GM19395 (cell line): ENCODE measurements around the gene CDT1.
"Not testable (repeated sequence)": the region's sequence is repeated elsewhere in the genome, so short reads cannot be mapped to it uniquely, and the experiment has no call there.

Source experiments
- ATAC-seq: cut with Tn5 transposase; IDR thresholded peaks from one replicate; pipeline ENCODE4 v1.9.1; 2021; ENCODE audit warnings: mild to moderate bottlenecking, moderate library complexity; ENCODE audit not compliant: unreplicated experiment

Gene CDT1

DNA sequence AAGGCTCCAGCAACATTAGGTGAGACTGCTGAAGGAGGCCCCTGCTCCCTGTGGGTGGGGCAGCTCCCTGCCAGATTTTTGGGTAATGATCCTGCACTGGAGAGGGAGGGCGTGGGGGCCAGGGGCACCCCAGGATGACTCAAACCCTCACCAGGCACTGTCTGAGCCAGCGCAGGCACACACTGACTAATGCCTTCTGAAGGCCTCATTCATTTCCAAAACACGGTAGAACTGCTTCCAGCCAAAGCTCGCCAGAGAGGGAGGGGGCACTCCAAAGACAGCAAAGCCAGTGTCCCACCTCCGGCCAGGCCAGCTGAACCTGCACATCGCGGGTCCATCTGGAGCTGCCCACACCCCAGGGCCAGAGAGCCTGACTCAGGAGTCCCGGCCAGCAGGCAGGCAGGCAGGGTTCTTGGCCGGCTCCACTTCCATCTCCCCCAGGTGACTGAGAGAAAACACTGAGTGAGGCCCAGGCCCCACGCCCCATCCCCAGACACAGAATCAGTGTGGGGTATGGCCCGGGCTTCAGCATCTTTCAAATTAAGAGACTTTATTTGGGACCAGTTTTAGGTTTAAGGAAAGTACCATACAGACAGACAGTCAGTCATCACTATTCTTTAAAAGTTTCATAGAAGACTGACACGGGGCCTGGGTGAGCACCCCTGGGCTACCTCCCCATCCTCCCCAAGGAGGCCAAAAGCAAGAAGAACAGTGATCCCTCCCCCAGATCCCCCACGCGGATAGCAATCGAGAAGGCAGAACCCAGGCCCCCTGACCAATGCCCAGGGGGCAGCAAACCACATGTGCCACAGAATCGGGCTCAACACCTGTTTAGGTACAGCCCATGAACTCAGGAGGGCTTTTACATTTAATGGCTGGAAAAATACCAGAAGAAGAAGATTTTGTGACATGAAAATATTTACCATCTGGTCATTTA lies 20.9 kb upstream of the CDT1 start:
- no peak for ATAC-seq

DNA sequence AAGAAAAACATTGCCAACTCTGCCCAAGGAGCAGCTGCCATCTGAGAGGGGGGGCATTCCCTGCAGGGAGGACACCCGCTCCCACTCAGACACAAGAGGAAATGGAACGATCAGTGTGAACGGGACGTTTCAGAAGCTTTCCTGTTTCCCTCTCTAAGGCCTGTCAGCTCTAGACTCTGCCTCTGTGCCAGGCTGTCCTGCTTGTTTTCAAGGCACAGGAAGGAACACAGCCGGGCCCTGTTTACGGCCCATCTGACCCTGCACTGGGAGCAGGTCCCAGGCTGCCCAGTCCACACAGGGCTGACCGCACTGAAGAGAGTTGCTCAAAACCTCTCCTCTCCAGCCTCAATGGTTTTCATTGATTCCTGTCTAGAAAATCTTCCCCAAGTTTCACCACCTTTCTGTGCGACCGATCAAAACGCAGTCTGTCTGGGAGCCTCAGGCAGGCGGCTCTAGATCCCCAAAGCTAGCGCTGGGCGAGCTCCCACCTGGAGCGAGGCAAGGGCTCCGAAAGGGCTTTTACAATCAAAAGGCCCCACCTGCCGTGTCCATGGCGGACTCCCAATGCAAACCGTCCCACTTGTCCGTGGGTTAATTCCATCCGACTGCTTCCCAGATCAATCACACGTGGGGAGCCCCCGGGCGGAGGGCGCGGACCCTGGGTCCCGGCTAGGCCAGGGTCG lies 20.1 kb upstream of the CDT1 start:
- no peak for ATAC-seq

DNA sequence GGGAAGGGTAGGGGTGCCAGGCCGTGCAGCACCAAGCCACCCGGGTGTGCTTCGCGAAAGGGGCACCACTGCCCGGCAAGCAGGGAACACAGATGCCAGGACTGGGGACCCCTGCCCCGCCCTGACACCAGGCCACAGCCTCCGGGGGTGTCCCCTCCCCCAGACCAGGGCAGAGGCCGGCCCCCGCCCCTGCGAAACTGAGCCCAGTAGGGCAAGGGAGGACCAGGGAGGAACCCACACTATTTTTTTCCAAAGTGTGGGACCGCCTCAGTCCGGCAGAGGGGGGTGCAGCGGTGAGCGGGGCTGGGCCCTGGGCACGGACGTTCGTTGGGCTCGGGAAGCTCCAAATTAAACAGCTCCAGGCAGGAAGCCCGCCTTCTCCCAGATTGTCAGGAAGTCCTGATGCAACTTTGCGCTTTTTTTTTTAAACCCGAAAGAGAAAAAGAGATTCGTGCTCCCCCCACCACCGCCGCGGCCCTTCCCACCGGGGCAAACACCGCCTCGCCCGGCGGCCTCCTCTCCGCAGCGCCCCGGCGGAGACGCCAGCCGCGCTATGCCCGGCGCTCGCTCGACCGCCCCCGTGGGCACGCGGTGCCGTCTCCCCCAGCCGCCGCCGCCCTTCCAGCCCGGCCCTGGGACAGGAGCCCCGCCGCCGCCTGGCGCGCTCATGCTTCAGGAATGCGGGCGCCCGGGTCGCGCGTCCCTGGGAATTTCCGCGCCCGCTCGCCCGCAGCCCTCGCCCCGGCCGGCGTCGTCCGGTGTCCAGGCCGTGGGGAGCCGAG lies 19.3 kb upstream of the CDT1 start:
- ATAC-seq, result no peak

DNA sequence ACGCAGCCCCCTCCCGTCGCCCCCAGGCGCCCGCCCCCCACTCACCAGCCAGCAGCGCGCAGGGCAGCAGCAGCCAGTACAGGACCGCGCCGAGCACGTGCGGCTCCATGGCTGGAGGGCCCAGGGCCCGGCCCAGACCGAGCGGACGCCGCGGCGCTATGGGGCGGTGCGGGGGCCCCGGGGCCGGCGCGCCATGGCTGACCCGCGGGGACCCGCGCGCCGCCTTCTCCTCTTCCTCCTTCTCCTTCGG lies 18.8 kb upstream of the CDT1 start:
- ATAC-seq, result no peak

DNA sequence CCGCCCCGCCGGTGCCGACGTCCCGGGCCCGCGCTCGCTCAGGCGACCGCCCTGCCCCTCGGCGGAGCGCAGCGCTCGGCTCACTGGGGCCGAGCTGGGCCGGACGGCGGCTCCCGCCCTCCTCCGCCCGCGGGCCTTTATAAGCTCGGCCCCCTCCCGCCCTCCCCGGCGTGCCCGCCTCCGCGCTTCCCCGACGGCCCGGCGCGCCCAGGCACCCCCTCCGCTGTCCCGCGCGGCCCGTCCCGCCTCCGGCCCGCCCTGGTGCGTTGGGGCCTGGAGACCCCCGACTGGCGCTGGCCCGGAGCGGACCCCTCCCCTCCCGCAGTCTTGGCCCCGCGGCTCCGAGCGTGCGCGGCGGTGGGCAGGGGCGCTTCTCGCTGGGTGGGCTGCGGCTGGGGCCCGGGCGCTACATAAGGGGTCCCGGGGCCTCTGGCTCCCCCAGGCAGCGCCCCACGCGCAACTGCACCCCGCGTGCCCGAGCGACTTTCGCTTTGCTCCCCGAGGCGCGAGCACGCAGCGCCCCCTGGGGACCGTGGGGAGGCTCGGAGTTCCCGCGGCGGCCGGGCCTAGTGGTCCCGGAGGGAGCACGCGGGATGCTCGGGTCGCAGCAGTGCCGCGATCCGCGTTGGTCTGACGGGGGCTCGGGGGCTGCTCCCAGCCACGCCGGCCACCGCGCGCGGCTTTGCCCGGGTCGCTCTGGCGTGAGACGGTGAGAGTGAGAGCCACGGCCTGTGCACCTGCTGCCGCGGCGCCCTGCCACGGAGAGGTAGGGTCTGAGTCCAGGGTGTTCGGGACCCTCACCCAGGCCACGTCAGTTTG lies 18.3 kb upstream of the CDT1 start, which contains the start of gene PIEZO1:
Gene PIEZO1, minus strand, starts transcription at position 115 of the 819 bp plus-strand sequence. CDS start 256 bp downstream, outside the sequence.
- no peak for ATAC-seq

DNA sequence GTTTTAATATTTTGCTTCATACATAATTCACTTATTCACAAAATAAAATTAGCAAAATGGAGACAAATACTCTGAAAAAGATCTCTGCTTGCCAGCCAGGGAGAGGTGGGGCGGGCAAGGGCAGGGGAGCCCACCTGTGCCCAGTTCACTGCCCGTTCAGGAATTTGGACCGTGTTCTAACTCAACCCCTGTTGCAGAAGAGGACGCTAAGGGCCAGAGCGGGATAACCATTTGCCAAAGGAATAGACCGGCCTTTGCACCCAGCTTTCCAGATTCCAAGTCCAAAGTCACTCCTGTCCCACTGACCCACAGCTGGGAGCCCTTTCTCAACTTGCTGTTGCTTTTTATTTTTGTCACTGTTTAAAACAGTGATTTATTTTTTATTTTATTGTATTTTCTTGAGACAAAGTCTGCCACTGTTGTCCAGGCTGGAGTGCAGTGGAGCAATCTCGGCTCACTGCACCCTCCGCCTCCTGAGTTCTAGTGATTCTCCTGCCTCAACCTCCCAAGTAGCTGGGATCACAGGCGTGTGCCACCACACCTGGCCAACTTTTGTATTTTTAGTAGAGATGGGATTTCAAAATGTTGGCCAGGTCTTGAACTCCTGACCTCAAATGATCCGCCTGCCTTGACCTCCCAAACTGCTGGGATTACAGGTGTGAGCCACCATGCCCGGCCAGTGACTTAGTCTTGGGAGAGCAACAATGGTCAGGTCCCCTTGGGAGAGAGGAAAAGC lies 15.8 kb upstream of the CDT1 start:
- no peak for ATAC-seq

DNA sequence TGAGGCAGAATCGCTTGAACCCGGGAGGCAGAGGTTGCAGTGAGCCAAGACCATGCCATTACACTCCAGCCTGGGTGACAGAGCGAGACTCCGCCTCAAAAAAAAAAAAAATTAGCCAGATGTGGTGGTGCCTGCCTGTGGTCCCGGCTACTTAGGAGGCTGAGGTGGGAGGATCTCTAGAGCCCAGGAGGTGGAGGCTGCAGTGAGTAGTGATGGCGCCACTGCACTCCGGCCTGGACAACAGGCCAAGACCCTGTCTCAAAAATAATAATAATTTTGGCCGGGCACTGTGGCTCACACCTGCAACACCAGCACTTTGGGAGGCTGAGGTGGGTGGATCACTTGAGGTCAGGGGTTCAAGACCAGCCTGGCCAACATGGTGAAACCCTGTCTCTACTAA lies 14.8 kb upstream of the CDT1 start:
- ATAC-seq, result not testable (repeated sequence)

DNA sequence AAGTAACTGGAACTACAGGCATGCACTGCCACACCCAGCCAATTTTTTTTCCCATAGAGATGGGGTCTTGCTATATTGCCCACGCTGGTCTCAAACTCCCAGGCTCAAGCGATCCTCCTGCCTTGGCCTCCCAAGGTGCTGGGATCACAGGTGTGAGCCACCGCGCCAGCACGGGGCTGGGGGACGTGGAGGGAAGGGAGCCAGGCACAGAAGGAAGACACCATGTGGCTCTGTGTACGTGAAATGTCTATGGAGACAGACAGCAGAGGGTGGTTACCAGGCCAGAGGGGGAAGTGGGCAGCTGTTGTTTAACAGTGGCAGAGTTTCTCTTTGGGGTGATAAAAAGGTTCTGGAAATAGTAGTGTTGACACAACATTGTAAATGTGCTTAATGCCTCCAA lies 14.0 kb upstream of the CDT1 start:
- no peak for ATAC-seq

DNA sequence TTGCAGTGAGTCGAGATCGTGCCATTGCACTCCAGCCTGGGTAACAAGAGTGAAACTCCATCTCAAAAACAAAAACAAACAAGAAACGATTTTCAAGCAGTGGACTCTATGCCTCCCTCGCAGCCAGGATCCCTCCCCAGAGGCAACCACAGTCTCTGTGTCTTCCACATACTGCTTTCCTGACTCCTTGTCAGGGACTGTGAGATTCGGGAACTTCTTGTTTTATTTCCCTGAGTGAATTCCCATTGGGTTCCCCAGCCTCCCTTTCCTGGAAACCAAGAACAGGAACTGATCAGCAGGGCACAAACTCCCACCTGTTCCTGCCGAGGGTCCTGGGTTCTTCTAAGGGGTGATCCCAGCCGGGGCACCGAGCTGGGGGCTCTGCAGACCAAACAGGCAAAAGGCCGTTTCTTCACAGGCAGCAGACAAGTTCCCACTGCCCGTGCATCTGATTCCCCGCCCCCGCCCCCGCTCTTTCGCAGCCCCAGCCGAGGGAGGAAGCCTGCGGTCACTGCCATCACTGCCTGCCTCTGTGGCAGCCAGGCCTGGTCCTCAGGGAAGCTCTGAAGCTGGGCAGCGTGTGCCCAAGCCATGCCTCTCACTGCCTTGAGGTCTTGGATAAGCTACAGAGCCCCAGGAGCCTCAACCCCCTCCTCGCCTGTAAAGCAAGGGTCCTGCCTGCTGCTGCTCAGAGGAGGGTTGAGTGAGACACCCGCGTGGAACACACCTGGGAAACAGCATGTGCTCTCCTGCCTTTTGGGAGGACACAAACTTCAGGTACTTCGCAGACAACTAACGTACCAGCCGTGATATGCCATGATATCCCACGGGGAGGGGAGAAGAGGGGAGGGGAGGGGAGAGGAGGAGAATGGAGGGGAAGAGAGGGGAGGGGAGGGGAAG lies 13.0 kb upstream of the CDT1 start:
- no peak for ATAC-seq

DNA sequence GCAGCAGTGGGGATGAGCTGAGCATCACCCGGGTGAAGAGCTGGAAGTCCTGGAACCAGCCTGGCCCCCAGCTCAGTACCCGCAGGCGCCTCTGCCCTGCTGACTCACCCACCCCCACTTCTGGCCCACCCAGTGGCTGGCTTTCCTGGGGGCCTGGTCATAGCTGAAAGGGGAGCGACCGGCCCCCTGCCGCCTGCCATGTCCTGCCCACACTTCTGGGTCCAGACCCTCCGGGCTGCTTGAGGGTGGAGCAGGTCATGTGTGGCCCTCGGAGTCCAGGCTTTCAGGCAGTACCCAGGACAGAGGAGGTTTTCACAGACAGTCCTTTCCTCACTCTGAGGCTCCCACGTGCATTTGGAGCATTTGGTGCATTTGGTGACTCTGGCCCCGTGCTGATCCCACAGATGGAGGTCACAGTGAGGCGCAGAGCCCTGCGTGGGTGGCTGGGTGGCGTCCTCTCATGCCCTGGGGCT lies 11.5 kb upstream of the CDT1 start:
- no peak for ATAC-seq

DNA sequence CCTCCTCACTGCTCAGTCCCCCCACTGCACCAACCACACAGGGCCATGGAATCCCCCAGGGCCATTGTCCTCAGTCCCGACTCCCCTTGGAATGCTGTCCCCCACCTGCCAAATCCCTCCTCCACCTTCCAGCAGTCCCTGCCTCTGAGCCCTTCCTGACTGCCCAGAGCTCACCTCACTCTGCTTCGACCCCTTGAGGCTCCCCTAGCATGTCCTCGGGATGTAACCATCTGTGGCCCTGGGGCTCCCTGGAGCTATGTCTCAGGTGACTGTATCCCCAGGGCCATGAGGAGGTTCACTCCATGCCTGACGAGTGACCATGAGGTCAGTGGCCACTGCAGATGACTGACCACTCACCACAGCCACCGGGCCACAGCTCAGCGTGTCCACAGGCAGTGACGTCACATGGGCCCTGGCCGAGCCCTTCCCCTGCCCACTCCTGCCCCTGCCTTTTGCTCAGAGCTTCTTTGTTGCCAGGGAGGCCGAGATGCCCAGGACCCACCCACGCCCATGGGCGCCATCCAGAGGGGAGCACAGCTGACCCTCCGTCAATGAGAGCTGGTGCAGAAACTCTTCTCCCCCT lies 10.8 kb upstream of the CDT1 start:
- no peak for ATAC-seq

DNA sequence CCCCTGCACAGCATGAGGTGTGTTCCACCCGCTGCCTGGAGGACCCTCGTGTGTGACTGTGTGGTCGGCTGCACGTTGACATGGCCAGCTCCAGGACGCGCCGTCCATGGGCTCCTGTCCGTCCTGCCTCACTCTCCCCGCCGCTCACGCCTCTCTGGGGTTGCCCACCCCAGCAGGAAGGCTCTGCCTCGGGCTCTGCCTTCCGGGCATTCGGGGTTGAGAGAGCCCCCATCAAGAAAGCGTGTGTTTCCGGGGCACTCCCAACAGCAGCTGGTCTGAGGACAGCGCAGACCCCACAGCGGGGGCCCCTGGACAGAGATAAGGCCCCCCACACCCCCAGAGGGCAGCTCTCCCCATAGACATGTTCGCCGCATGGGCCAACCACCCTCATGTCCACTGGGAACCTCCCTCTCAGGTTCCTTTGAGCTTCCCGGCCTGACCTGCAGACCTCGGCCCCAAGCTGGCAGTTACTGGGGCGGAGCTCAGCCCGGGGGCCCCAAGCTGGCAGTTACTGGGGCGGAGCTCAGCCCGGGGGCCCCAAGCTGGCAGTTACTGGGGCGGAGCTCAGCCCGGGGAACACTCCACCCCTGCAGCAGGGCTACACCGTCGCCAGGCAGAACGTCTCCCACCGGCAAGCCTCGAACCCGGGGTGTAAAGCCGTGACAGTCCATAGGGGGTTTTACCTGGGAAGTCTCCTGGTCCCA lies 10.2 kb upstream of the CDT1 start:
- no peak for ATAC-seq

DNA sequence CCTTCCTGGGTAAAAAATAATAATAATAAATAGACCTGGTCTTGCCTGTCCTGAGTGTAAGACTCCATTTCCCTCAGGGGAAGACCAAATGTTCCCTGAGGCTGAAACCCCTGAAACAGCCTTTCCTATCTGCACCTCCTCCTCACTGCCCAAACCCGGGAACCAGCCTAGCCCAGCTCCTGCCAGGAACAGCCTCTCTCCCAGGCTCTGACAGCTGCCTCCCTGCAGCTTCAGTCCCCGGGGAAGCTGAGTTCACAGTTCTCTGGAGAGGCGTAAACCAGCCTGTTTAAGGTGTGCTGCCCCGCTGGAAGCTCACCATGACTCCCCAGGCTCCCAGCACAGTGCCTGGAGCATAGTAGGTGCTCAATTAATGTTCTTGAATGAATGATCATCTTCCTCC lies 7.3 kb upstream of the CDT1 start:
- no peak for ATAC-seq

DNA sequence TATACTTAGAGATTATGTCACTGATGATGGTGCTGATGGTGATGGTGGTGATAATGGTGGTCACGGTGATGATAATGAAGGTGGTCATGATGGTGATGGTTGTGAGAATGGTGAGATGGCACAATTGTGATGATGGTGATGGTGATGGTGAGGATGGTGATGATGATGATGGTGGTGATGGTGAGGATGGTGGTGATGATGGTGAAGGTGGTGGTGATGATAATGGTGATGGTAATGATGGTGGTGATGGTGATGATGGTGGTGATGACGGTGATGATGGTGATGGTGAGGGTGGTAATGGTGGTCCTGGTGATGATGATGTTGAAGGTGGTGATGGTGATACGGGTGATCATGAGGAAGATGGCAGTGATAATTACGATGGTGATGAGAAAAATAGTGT lies 5.5 kb upstream of the CDT1 start:
- no peak for ATAC-seq

DNA sequence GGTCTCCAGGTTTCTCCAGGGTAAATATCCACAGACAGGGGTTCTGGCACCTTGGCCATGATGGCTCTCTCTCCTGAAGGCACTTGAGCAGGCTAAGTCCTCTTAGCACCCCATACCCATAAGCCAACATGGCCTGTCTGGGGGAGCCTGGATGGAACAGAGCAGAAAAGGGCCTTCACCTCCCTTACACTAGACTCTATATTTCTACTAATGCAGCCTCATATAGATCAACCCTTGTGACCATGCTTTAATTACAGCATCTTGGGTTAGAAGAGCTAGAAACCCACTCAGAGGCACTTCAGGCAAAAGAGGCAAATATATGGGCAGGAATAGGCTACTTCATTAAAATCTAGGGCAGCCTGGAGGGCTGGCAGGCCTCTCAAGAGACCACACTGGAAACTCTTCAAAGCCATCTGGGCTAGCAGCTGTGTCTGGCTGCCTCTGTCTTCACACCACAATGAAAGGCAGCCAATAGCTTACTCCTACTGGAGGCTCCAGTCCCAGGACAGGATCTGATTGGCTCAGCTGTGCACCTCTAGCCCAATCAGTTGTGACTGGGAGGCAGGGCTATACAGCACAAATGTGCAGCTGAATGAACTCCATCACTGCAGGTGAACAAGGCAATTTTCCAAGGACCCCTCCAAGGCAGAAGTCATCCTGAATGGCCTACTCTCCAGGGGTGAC lies 4.7 kb upstream of the CDT1 start:
- ATAC-seq, result no peak

DNA sequence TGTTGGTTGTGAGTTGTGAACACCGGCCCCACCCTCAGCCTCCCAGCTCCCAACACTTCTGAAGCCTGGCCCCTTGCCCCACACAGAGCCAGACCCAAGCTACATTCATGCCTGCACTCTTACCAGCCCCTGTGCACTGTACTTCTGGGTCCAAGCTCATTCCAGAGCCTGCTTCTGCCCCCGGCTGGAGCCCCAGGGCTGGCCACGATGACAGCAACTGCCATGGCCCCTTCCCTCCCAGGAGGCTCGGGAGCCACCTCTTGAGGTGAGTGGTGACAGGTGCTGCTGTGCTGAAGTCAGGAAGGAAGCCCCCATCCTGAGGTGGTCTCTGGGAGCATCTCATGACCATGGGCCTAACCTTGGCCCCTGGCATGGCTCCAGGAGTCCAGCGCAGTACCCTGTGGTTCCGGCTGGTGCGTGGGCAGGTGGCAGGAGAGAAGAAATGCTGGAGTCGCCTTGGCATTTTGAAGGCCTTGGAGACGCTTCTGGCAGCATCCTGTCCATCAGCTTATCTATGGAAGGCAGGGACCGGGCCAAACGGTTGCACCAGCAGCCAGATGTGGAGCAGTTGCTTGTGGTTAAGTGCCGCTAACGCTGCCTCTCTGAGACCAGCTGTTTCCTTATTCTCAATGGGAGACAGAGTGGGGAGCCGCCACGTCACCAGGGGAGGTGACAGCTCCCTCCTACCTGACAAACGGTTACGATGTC lies 3.9 kb upstream of the CDT1 start:
- no peak for ATAC-seq

DNA sequence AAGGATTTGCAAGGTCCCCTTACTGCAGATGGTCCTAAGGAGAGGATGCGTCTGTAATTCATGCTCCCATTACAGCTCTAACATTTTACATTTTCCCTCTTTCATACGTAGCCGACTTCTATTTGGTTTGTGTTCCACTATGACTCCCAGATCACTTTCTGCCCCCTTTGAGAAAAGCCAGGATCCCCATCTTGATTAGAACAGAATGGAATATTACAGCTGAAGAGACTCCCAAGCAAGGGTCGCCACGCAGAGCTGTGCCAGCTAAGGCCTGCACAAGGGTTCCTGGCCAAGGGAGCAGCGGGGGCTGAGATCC lies 3.4 kb upstream of the CDT1 start:
- no peak for ATAC-seq
